K562 (cell line): Measurements from ENCODE around the gene SCAPER. TPM values are rescaled to one million over a fixed set of nuclear protein-coding genes. Genes with fewer than 3 reads are reported as not detected.

Experiments
- HMG20A ChIP-seq: fragments of 450-650 bp; formaldehyde crosslinking; conservative IDR thresholded peaks from 2 replicates; pipeline ENCODE4 v1.4.0; 2020; ENCODE audit warnings: mild to moderate bottlenecking, mixed read lengths
- MAFG ChIP-seq: fragments of 450-650 bp; conservative IDR thresholded peaks from 2 replicates; pipeline ENCODE4 v1.6.1; 2016; ENCODE audit warnings: missing genetic modification characterization, missing compliant biosample characterization
- MBD2 ChIP-seq: sonication (generic); IDR thresholded peaks from 2 replicates; pipeline ENCODE4 v1.6.1; 2016; ENCODE audit warnings: low read depth, borderline replicate concordance
- NFE2L1 ChIP-seq: fragments of 450-650 bp; IDR thresholded peaks from 2 replicates; pipeline ENCODE4 v1.6.1; 2016; ENCODE audit warnings: missing genetic modification characterization, low read depth, mild to moderate bottlenecking, missing compliant biosample characterization, moderate library complexity, borderline replicate concordance
- POLR2AphosphoS5 ChIP-seq: IDR thresholded peaks from 2 replicates; pipeline ENCODE4 v1.6.1; 2011; ENCODE audit warnings: mild to moderate bottlenecking, low read depth, low read length, moderate library complexity; ENCODE audit not compliant: control insufficient read depth, insufficient read depth
- SMARCE1 ChIP-seq: fragments of 450-650 bp; IDR thresholded peaks from 2 replicates; pipeline ENCODE4 v1.7.1; 2016; ENCODE audit warnings: mild to moderate bottlenecking
- TBL1XR1 ChIP-seq, 2 experiments: IDR thresholded peaks; 2 replicates each; pipeline ENCODE4 v1.6.1; 2012; ENCODE audit warnings: improper control_type of control experiment in 2 of 2, low read length in 2 of 2, mild to moderate bottlenecking in 1 of 2
- TCFL5 ChIP-seq: fragments of 250-450 bp; sonication (Bioruptor Pico); conservative IDR thresholded peaks from 2 replicates; pipeline ENCODE4 v1.6.1; 2021; ENCODE audit warnings: mild to moderate bottlenecking, moderate library complexity, matching md5 sums
- ZNF274 ChIP-seq: IDR thresholded peaks from 2 replicates; pipeline ENCODE4 v1.6.1; 2011; ENCODE audit warnings: low read depth, mild to moderate bottlenecking, low read length, moderate library complexity, borderline replicate concordance
- ZNF696 ChIP-seq: fragments of 250-450 bp; sonication (Bioruptor Pico); conservative IDR thresholded peaks from 2 replicates; pipeline ENCODE4 v1.4.0; 2020; ENCODE audit warnings: mild to moderate bottlenecking, moderate library complexity
- polyA plus RNA-seq, 8 experiments: library from polyadenylated mRNA; depleted of rRNA in 4 of 8; stranded (reverse) in 5 of 8; unstranded in 3 of 8; fragments of >200 nt; fragmentation: Nextera tagmentation in 2 of 8; fragmentation: Illumina TruSeq in 1 of 8; extraction: Ambion mirVana in 2 of 8; extraction: Trizol in 1 of 8; gene quantifications; 2 replicates each; pipeline versions ENCODE4 v1.2.1 to v1.2.3, GENCODE V29; 2011 to 2014; ENCODE audit warnings: inconsistent platforms in 1 of 8, missing spikeins in 1 of 8
- total RNA-seq, 7 experiments: library from RNA; depleted of rRNA in 6 of 7; stranded (reverse); fragments of >200 nt in 6 of 7; fragmentation: Illumina TruSeq in 2 of 7; extraction: Trizol in 2 of 7; gene quantifications; 2 replicates each; pipeline versions ENCODE4 v1.2.1 to v1.2.3, GENCODE V29; 2011 to 2021; ENCODE audit warnings: low replicate concordance in 1 of 7
- TF ChIP-seq, protein P1 (sequence below), 3 experiments: fragments of 200-800 bp in 1 of 3; sonication (Bioruptor generic) in 1 of 3; sonication (generic) in 1 of 3; formaldehyde crosslinking in 1 of 3; IDR thresholded peaks; 2 replicates each; pipeline versions ENCODE4 v1.6.1 to v1.8.0; 2016 to 2022; ENCODE audit warnings: mild to moderate bottlenecking in 2 of 3, missing compliant biosample characterization in 2 of 3, missing genetic modification characterization in 2 of 3, missing genetic modification reagents in 1 of 3
- TF ChIP-seq, protein P2 (sequence below): fragments of 250-450 bp; sonication (Bioruptor Pico); IDR thresholded peaks from 2 replicates; pipeline ENCODE4 v1.4.0; 2020; ENCODE audit warnings: mild to moderate bottlenecking, moderate library complexity
- TF ChIP-seq, protein P3 (sequence below): sonication (generic); formaldehyde crosslinking; IDR thresholded peaks from 2 replicates; pipeline ENCODE4 v1.8.0; 2022; ENCODE audit warnings: missing genetic modification reagents, mild to moderate bottlenecking, moderate library complexity, borderline replicate concordance

The SCAPER gene
- total and polyA plus RNA-seq, 9 of the 15 experiments (the other 6 are each of a cell fraction or from before 2014, with no cell fraction given): 1.3 to 5.7 (median 3.2) TPM

DNA sequence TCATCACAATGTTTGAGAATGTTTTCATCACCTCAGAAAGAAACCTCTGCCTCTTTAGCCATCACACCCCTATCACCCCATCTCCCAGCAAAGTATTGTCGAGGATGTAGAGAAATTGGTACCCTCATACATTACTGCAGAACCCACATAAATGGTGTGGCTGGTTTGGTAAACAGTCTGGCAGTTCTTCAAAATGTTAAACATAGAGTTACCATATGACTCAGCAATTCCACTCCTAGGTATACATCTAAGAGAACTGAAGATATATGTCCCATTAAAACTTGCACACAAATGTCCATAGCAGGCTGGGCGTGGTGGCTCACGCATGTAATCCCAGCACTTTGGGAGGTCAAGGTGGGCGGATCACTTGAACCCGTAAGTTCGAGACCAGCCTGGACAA, 585.1 kb downstream of the SCAPER start (continued):
- TF ChIP-seq, protein P1, sequence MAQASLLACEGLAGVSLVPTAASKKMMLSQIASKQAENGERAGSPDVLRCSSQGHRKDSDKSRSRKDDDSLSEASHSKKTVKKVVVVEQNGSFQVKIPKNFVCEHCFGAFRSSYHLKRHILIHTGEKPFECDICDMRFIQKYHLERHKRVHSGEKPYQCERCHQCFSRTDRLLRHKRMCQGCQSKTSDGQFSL (CRISPR knock-in tag; IDR thresholded peaks at IDR 0.05): no peak
- TF ChIP-seq, protein P1 (tag; IDR thresholded peaks at IDR 0.05): no peak
- TF ChIP-seq, protein P2, sequence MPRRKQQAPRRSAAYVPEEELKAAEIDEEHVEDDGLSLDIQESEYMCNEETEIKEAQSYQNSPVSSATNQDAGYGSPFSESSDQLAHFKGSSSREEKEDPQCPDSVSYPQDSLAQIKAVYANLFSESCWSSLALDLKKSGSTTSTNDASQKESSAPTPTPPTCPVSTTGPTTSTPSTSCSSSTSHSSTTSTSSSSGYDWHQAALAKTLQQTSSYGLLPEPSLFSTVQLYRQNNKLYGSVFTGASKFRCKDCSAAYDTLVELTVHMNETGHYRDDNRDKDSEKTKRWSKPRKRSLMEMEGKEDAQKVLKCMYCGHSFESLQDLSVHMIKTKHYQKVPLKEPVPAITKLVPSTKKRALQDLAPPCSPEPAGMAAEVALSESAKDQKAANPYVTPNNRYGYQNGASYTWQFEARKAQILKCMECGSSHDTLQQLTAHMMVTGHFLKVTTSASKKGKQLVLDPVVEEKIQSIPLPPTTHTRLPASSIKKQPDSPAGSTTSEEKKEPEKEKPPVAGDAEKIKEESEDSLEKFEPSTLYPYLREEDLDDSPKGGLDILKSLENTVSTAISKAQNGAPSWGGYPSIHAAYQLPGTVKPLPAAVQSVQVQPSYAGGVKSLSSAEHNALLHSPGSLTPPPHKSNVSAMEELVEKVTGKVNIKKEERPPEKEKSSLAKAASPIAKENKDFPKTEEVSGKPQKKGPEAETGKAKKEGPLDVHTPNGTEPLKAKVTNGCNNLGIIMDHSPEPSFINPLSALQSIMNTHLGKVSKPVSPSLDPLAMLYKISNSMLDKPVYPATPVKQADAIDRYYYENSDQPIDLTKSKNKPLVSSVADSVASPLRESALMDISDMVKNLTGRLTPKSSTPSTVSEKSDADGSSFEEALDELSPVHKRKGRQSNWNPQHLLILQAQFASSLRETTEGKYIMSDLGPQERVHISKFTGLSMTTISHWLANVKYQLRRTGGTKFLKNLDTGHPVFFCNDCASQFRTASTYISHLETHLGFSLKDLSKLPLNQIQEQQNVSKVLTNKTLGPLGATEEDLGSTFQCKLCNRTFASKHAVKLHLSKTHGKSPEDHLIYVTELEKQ (CRISPR knock-in tag): no peak
- no peak for TF ChIP-seq HMG20A (CRISPR knock-in tag)
- TF ChIP-seq MBD2: no peak
- no peak for TF ChIP-seq ZNF696 (CRISPR knock-in tag)
- no peak for TF ChIP-seq POLR2AphosphoS5
- TF ChIP-seq MAFG (tag): peak; percentile 94
- TF ChIP-seq TBL1XR1 (IDR thresholded peaks at IDR 0.05; ENCODE audit: low read length in 2 of 2): no peak
- no peak for TF ChIP-seq TCFL5 (CRISPR knock-in tag)
- TF ChIP-seq, protein P3, sequence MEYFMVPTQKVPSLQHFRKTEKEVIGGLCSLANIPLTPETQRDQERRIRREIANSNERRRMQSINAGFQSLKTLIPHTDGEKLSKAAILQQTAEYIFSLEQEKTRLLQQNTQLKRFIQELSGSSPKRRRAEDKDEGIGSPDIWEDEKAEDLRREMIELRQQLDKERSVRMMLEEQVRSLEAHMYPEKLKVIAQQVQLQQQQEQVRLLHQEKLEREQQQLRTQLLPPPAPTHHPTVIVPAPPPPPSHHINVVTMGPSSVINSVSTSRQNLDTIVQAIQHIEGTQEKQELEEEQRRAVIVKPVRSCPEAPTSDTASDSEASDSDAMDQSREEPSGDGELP (CRISPR knock-in tag): no peak
- TF ChIP-seq ZNF274: no peak
- TF ChIP-seq NFE2L1 (tag): peak; percentile 83
- no peak for TF ChIP-seq SMARCE1
